Measurements from ENCODE around the gene CTRL.

The CTRL gene

GRCh38 chr16:67892899-67893742 lies 38.5 kb downstream of the CTRL start, which contains the start of gene PSKH1:
Gene PSKH1, plus strand, starts transcription at chr16:67893254. Its CDS starts 15,496 bp downstream, at chr16:67908750.
- peak; percentile 70 to 89 (median 89) for DNase-seq (ENCODE audit: low read depth in 2 of 3, low spot score in 2 of 3)

- no peak for DNase-seq (ENCODE audit: low read depth in 2 of 3, low spot score in 2 of 3)
Measured at GRCh38 chr16:67892375-67892774, 39.3 kb downstream of the CTRL start.

- DNase-seq (ENCODE audit: low read depth in 2 of 3, low spot score in 2 of 3), result no peak
Measured at GRCh38 chr16:67888331-67888730, 43.3 kb downstream of the CTRL start.

- DNase-seq (ENCODE audit: low read depth in 2 of 3, low spot score in 2 of 3), result no peak
Measured at GRCh38 chr16:67886387-67886786, 45.3 kb downstream of the CTRL start.

GRCh38 chr16:67885976-67886375 lies 45.7 kb downstream of the CTRL start:
- no peak for DNase-seq (ENCODE audit: low read depth in 2 of 3, low spot score in 2 of 3)

GRCh38 chr16:67885545-67885944 lies 46.1 kb downstream of the CTRL start:
- DNase-seq (ENCODE audit: low read depth in 2 of 3, low spot score in 2 of 3), result no peak

GRCh38 chr16:67884684-67885083 lies 47.0 kb downstream of the CTRL start, which contains the start of gene NRN1L:
Gene NRN1L, plus strand, starts transcription at chr16:67884885. Its CDS starts 19 bp downstream, at chr16:67884904.
- DNase-seq (ENCODE audit: low read depth in 2 of 3, low spot score in 2 of 3), result no peak

GRCh38 chr16:67883872-67884261 lies 47.8 kb downstream of the CTRL start:
- peak; percentile 35 to 58 (median 40) for DNase-seq (ENCODE audit: low read depth in 2 of 3, low spot score in 2 of 3)

GRCh38 chr16:67883146-67883871 lies 48.4 kb downstream of the CTRL start:
- DNase-seq (ENCODE audit: low read depth in 2 of 3, low spot score in 2 of 3), result no peak

- DNase-seq (ENCODE audit: low read depth in 2 of 3, low spot score in 2 of 3), result no peak
Measured at GRCh38 chr16:67882374-67883145, 49.1 kb downstream of the CTRL start.

- DNase-seq (ENCODE audit: low read depth in 2 of 3, low spot score in 2 of 3), result no peak
Measured at GRCh38 chr16:67881621-67882161, 50.0 kb downstream of the CTRL start.

GRCh38 chr16:67880584-67880983 lies 51.1 kb downstream of the CTRL start:
- no peak for DNase-seq (ENCODE audit: low read depth in 2 of 3, low spot score in 2 of 3)

- DNase-seq (ENCODE audit: low read depth in 2 of 3, low spot score in 2 of 3), result no peak
Measured at GRCh38 chr16:67879936-67880335, 51.7 kb downstream of the CTRL start.
